ENCODE measurements around the gene C1orf141. TPM values are rescaled to one million over a fixed set of nuclear protein-coding genes. Genes with fewer than 3 reads are reported as not detected.

C1orf141 gene
- total RNA-seq, 1 donor from 2014 or later = not detected

- no peak overlapping the region for H3K27ac Mint-ChIP-seq (ENCODE audit: unreplicated experiment)
- no peak for TF ChIP-seq CTCF (IDR thresholded peaks at IDR 0.05; ENCODE audit: unreplicated experiment)
- no peaks in the 10 kb centered on the region for H3K9me3 Mint-ChIP-seq (ENCODE audit: unreplicated experiment)
- H3K27me3 Mint-ChIP-seq (ENCODE audit: unreplicated experiment) = peaks cover 2% of the 10 kb centered on the region
- DNase-seq (ENCODE audit: low spot score) = no peak
- H3K4me1 Mint-ChIP-seq (ENCODE audit: unreplicated experiment) = peaks cover 5% of the 10 kb centered on the region
- H3K4me3 Mint-ChIP-seq (ENCODE audit: unreplicated experiment) = no peak overlapping the region
- no peaks in the 10 kb centered on the region for H3K36me3 Mint-ChIP-seq (ENCODE audit: low read depth, unreplicated experiment)
These were observed 76.0 kb downstream of the C1orf141 start for GRCh38 chr1:67058761-67059160.

- Mint-ChIP-seq H3K36me3 (ENCODE audit: low read depth, unreplicated experiment) (no peaks in the 10 kb centered on the region), H3K27me3 (ENCODE audit: unreplicated experiment) (peaks cover 2% of the 10 kb centered on the region), H3K9me3 (ENCODE audit: unreplicated experiment) (no peaks in the 10 kb centered on the region), H3K27ac (ENCODE audit: unreplicated experiment) (no peak overlapping the region), H3K4me1 (ENCODE audit: unreplicated experiment) (peaks cover 5% of the 10 kb centered on the region), H3K4me3 (ENCODE audit: unreplicated experiment) (no peak overlapping the region)
- DNase-seq (ENCODE audit: low spot score) = no peak
- no peak for TF ChIP-seq CTCF (IDR thresholded peaks at IDR 0.05; ENCODE audit: unreplicated experiment)
These were observed 76.5 kb downstream of the C1orf141 start for GRCh38 chr1:67058242-67058641.

- peak within 1 kb of the TSS; percentile 93 for H3K4me3 Mint-ChIP-seq (ENCODE audit: unreplicated experiment)
- peak; percentile 80 for DNase-seq (ENCODE audit: low spot score)
- peaks cover 12% of the 10 kb centered on the region for H3K4me1 Mint-ChIP-seq (ENCODE audit: unreplicated experiment)
- no peaks in the 10 kb centered on the region for H3K36me3 Mint-ChIP-seq (ENCODE audit: low read depth, unreplicated experiment)
- no peaks in the 10 kb centered on the region for H3K9me3 Mint-ChIP-seq (ENCODE audit: unreplicated experiment)
- peaks cover 5% of the 10 kb centered on the region for H3K27me3 Mint-ChIP-seq (ENCODE audit: unreplicated experiment)
- peak within 1 kb of the TSS; percentile 81 for H3K27ac Mint-ChIP-seq (ENCODE audit: unreplicated experiment)
- TF ChIP-seq CTCF (IDR thresholded peaks at IDR 0.05; ENCODE audit: unreplicated experiment) = no peak
These were observed 80.7 kb downstream of the C1orf141 start, which contains the start of gene SLC35D1 for GRCh38 chr1:67053785-67054772. TSS of gene SLC35D1 (minus strand) at chr1:67054148. CDS start at chr1:67054013, 135 bp downstream.

- peaks cover 12% of the 10 kb centered on the region for H3K4me1 Mint-ChIP-seq (ENCODE audit: unreplicated experiment)
- DNase-seq (ENCODE audit: low spot score) = peak; percentile 69
- H3K27me3 Mint-ChIP-seq (ENCODE audit: unreplicated experiment) = peaks cover 5% of the 10 kb centered on the region
- no peak for TF ChIP-seq CTCF (IDR thresholded peaks at IDR 0.05; ENCODE audit: unreplicated experiment)
- no peak overlapping the region for H3K27ac Mint-ChIP-seq (ENCODE audit: unreplicated experiment)
- H3K9me3 Mint-ChIP-seq (ENCODE audit: unreplicated experiment) = no peaks in the 10 kb centered on the region
- H3K36me3 Mint-ChIP-seq (ENCODE audit: low read depth, unreplicated experiment) = no peaks in the 10 kb centered on the region
- H3K4me3 Mint-ChIP-seq (ENCODE audit: unreplicated experiment) = peak overlapping the region; percentile 89
These were observed 81.3 kb downstream of the C1orf141 start for GRCh38 chr1:67053535-67053784.

Measured in endothelial cell (in vitro differentiated cells).